Activated naive CD8-positive, alpha-beta T cell treated with anti-CD3 and anti-CD28 coated beads, Interleukin-2, amount 50 U/mL, for 24 hours (primary cell): ENCODE data around the gene NRG2.

Source experiments
- ATAC-seq: fragments of 150-1000 bp; cut with Tn5 transposase; one replicate; pipeline ENCODE4 v1.10.0; 2021
- DNase-seq: peaks from one replicate; pipeline ENCODE4 v3.0.0; 2021
- H3K27ac Mint-ChIP-seq: one replicate; pipeline ENCODE4 v1.8.0; 2021; ENCODE audit warnings: mild to moderate bottlenecking, mixed read lengths
- H3K27me3 Mint-ChIP-seq: one replicate; pipeline ENCODE4 v1.8.0; 2021; ENCODE audit warnings: mixed read lengths
- H3K36me3 Mint-ChIP-seq: one replicate; pipeline ENCODE4 v1.8.0; 2021; ENCODE audit warnings: low read depth, mixed read lengths
- H3K4me1 Mint-ChIP-seq: one replicate; pipeline ENCODE4 v1.8.0; 2021; ENCODE audit warnings: mixed read lengths
- H3K4me3 Mint-ChIP-seq: one replicate; pipeline ENCODE4 v1.8.0; 2021; ENCODE audit warnings: mild to moderate bottlenecking, moderate library complexity, mixed read lengths
- H3K9me3 Mint-ChIP-seq: one replicate; pipeline ENCODE4 v1.8.0; 2021; ENCODE audit warnings: mixed read lengths

NRG2 gene

GRCh38 chr5:139979518-139979917 is 63.6 kb downstream of the NRG2 start:
- Mint-ChIP-seq H3K27ac (no peak overlapping the region), H3K9me3 (no peaks in the 10 kb centered on the region), H3K36me3 (no peaks in the 10 kb centered on the region), H3K4me3 (no peak overlapping the region), H3K4me1 (no peaks in the 10 kb centered on the region), H3K27me3 (peaks cover 22% of the 10 kb centered on the region)
- ATAC-seq (no peak), DNase-seq (no peak)

DNA sequence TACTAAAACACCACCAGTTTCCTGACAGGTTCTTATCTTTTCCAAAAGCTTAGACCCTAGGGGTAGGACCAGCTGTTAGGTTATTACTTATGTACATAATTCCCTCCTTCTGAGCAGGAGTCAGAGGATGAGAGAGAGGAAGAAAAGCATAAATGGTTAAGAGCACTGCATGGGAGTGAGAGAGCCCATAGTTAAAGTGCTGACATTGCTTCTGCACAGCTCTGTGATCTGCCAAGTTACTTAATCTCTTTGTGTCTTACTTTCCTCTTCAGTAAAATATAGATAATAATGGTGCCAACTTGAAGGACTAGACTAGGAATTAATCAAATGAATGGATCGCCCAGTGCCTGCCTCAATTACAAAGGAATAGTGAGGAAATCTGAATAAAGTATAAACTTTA is 66.4 kb downstream of the NRG2 start:
- Mint-ChIP-seq H3K27ac (no peak overlapping the region), H3K27me3 (peaks cover 21% of the 10 kb centered on the region), H3K9me3 (no peaks in the 10 kb centered on the region), H3K4me3 (no peak overlapping the region), H3K36me3 (no peaks in the 10 kb centered on the region), H3K4me1 (no peaks in the 10 kb centered on the region)
- ATAC-seq = no peak
- no peak for DNase-seq

DNA sequence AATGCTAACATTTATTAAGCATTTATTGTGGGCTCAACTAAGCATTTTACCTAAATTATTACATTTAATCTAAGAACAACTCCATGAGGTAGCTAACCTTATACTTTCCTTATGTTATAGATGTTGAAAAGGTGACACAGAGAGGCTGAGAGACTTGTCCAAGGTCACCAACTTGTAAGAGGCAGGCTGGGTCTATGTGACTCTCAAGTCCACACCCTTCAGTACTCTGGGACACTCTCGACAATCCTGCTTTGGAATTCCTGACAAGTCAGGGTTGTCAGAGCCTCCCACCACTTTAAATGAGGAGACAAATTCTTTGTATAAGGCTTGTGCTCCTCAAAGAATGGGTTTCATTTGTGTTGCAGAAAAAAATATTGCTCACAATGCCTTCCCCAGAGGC is 67.2 kb downstream of the NRG2 start:
- Mint-ChIP-seq H3K27me3 (peaks cover 22% of the 10 kb centered on the region), H3K9me3 (no peaks in the 10 kb centered on the region), H3K4me3 (no peak overlapping the region), H3K4me1 (no peaks in the 10 kb centered on the region), H3K36me3 (no peaks in the 10 kb centered on the region), H3K27ac (no peak overlapping the region)
- ATAC-seq (no peak), DNase-seq (no peak)

GRCh38 chr5:139975306-139975705 is 67.8 kb downstream of the NRG2 start:
- no peak for DNase-seq
- Mint-ChIP-seq H3K27ac (no peak overlapping the region), H3K9me3 (no peaks in the 10 kb centered on the region), H3K27me3 (peaks cover 18% of the 10 kb centered on the region), H3K36me3 (no peaks in the 10 kb centered on the region), H3K4me1 (no peaks in the 10 kb centered on the region), H3K4me3 (no peak overlapping the region)
- no peak for ATAC-seq

GRCh38 chr5:139974661-139975060 is 68.4 kb downstream of the NRG2 start:
- Mint-ChIP-seq H3K27ac (no peak overlapping the region), H3K36me3 (no peaks in the 10 kb centered on the region), H3K27me3 (peaks cover 16% of the 10 kb centered on the region), H3K9me3 (no peaks in the 10 kb centered on the region), H3K4me3 (no peak overlapping the region), H3K4me1 (no peaks in the 10 kb centered on the region)
- DNase-seq (no peak), ATAC-seq (no peak)

- ATAC-seq (no peak), DNase-seq (no peak)
- no peak overlapping the region for H3K4me3 Mint-ChIP-seq
- H3K4me1 Mint-ChIP-seq = no peaks in the 10 kb centered on the region
- H3K36me3 Mint-ChIP-seq = no peaks in the 10 kb centered on the region
- no peak overlapping the region for H3K27ac Mint-ChIP-seq
- peaks cover 16% of the 10 kb centered on the region for H3K27me3 Mint-ChIP-seq
- no peaks in the 10 kb centered on the region for H3K9me3 Mint-ChIP-seq
These were observed 71.8 kb downstream of the NRG2 start for GRCh38 chr5:139971202-139971725.

GRCh38 chr5:139969318-139969717 is 73.8 kb downstream of the NRG2 start:
- Mint-ChIP-seq H3K4me1 (no peaks in the 10 kb centered on the region), H3K27me3 (peaks cover 16% of the 10 kb centered on the region), H3K36me3 (no peaks in the 10 kb centered on the region), H3K27ac (no peak overlapping the region), H3K9me3 (no peaks in the 10 kb centered on the region), H3K4me3 (no peak overlapping the region)
- ATAC-seq (no peak), DNase-seq (no peak)

GRCh38 chr5:139968547-139969261 is 74.4 kb downstream of the NRG2 start:
- Mint-ChIP-seq H3K27me3 (peaks cover 12% of the 10 kb centered on the region), H3K36me3 (no peaks in the 10 kb centered on the region), H3K27ac (no peak overlapping the region), H3K9me3 (no peaks in the 10 kb centered on the region), H3K4me1 (no peaks in the 10 kb centered on the region), H3K4me3 (no peak overlapping the region)
- DNase-seq (peak; percentile 93), ATAC-seq (peak; percentile 97)

- Mint-ChIP-seq H3K27me3 (peaks cover 12% of the 10 kb centered on the region), H3K27ac (no peak overlapping the region), H3K36me3 (no peaks in the 10 kb centered on the region), H3K4me1 (no peaks in the 10 kb centered on the region), H3K4me3 (no peak overlapping the region), H3K9me3 (no peaks in the 10 kb centered on the region)
- DNase-seq (no peak), ATAC-seq (no peak)
These were observed 75.7 kb downstream of the NRG2 start for GRCh38 chr5:139967353-139967752.

- Mint-ChIP-seq H3K4me1 (no peaks in the 10 kb centered on the region), H3K27me3 (peaks cover 12% of the 10 kb centered on the region), H3K36me3 (no peaks in the 10 kb centered on the region), H3K4me3 (no peak overlapping the region), H3K9me3 (no peaks in the 10 kb centered on the region), H3K27ac (no peak overlapping the region)
- ATAC-seq (no peak), DNase-seq (no peak)
These were observed 76.2 kb downstream of the NRG2 start for GRCh38 chr5:139966856-139967255.

GRCh38 chr5:139964994-139965565 is 78.0 kb downstream of the NRG2 start:
- DNase-seq (no peak), ATAC-seq (no peak)
- no peaks in the 10 kb centered on the region for H3K36me3 Mint-ChIP-seq
- no peaks in the 10 kb centered on the region for H3K4me1 Mint-ChIP-seq
- no peak overlapping the region for H3K27ac Mint-ChIP-seq
- H3K4me3 Mint-ChIP-seq = no peak overlapping the region
- no peaks in the 10 kb centered on the region for H3K9me3 Mint-ChIP-seq
- H3K27me3 Mint-ChIP-seq = peaks cover 8% of the 10 kb centered on the region

DNA sequence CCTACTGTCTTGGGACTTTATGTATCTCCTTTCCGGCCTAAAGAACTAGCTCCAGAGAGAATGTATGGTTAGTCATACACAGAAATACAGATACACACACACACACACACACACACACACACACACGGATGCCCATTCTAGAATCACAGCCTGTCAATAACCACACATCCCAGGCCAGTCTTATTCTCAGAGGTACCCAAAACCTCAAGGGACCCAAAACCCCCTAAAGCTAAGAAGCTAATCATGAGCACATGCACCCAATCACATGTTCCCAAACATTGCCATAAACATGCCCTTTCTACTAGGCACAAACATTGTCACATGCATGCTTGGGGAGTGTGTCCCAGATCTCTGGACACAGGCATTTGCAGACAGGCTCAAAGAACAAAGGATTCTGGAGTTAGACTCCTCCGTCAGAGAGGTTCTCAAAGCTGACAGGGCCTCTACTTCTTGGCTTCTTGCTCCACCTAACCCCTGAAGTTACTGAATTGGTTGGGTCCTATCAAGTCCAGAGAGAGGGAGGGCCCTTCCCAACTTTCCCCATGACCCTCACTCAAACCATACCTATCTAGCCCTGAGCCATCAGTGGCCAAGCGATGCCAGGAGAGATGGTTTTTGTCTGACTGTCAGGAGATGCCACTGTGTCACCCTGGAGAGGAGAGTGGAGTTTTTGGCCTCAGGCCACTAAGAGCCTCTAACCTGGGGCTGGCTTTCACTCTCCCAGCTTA is 78.7 kb downstream of the NRG2 start:
- Mint-ChIP-seq H3K27me3 (peaks cover 4% of the 10 kb centered on the region), H3K4me3 (no peak overlapping the region), H3K9me3 (no peaks in the 10 kb centered on the region), H3K4me1 (no peaks in the 10 kb centered on the region), H3K27ac (no peak overlapping the region), H3K36me3 (no peaks in the 10 kb centered on the region)
- ATAC-seq (no peak), DNase-seq (no peak)

DNA sequence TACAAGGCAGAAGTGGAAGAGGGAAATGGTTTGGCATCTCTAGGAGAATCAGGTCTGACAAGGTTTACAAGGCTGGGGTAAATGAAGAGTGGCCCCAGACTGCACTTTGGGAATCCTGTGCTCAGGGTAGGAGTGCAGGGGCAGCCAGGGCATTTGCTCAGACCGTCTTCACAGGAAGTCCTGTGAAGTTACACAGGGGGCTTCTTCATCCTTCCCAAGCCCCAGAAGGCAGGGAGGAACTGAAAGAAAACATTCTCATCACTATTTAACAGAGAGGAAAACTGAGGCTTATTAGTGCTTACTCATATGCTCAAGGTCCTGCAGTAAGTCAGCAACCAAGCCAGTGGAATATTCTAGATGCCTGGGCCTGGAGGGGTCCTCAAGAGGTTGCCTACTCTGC is 80.7 kb downstream of the NRG2 start:
- Mint-ChIP-seq H3K9me3 (no peaks in the 10 kb centered on the region), H3K4me3 (no peak overlapping the region), H3K27ac (no peak overlapping the region), H3K4me1 (no peaks in the 10 kb centered on the region), H3K36me3 (no peaks in the 10 kb centered on the region), H3K27me3 (no peaks in the 10 kb centered on the region)
- DNase-seq = no peak
- ATAC-seq = no peak

DNA sequence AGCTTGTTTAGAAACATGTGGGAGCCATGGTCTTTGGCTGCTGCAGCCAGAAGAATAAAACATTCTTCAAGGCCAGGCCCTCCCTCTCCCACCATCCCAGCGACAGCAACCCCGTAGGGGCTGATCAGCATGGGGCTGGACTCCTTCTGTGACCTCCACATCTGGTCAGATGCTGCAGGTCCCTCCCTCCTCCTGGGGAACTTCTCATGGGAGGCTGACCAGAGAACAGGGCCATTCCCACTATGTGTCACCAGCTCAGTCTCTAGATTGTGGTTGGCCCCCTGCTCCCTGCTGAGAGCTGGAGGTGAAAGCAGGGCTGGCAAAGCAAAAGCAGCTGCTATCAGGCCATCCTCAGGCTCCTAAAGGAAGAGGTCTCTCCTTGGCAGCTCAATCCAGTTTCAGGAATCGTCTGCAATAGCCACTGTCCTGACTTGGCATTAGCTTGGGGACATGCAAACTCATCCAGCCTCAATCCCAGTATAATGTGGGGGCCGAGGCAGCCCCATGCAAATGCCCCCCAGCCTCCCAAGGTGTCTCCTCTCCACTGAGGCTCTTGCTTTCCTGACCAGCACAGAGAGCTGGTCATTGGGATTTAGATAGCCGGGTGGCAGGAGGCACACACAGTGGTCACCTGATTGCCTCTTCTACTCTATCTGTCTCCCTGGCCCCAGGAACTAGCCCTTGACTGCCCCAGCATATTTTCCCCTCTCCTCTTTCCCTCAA is 81.5 kb downstream of the NRG2 start:
- no peaks in the 10 kb centered on the region for H3K9me3 Mint-ChIP-seq
- H3K4me1 Mint-ChIP-seq = no peaks in the 10 kb centered on the region
- H3K27me3 Mint-ChIP-seq = no peaks in the 10 kb centered on the region
- no peak overlapping the region for H3K4me3 Mint-ChIP-seq
- no peak for DNase-seq
- no peaks in the 10 kb centered on the region for H3K36me3 Mint-ChIP-seq
- no peak for ATAC-seq
- no peak overlapping the region for H3K27ac Mint-ChIP-seq
